ENCODE measurements around the gene NEIL3.

NEIL3 gene

GRCh38 chr4:177367336-177367735 lies 57.7 kb downstream of the NEIL3 start:
- no peak for DNase-seq (ENCODE audit: low read depth in 3 of 3)

GRCh38 chr4:177369372-177369771 lies 59.7 kb downstream of the NEIL3 start:
- DNase-seq (ENCODE audit: low read depth in 3 of 3): no peak

- no peak for DNase-seq (ENCODE audit: low read depth in 3 of 3)
These were observed 61.8 kb downstream of the NEIL3 start for GRCh38 chr4:177371461-177371860.

GRCh38 chr4:177374966-177375365 lies 65.3 kb downstream of the NEIL3 start:
- DNase-seq (ENCODE audit: low read depth in 3 of 3): no peak

- no peak for DNase-seq (ENCODE audit: low read depth in 3 of 3)
These were observed 65.7 kb downstream of the NEIL3 start for GRCh38 chr4:177375372-177375771.

- no peak for DNase-seq (ENCODE audit: low read depth in 3 of 3)
These were observed 66.3 kb downstream of the NEIL3 start for GRCh38 chr4:177376024-177376423.

GRCh38 chr4:177380730-177381287 lies 71.1 kb downstream of the NEIL3 start:
- peak in 1 of 3 experiments; percentile 9 for DNase-seq (ENCODE audit: low read depth in 3 of 3)

GRCh38 chr4:177381762-177382310 lies 72.2 kb downstream of the NEIL3 start:
- no peak for DNase-seq (ENCODE audit: low read depth in 3 of 3)

- DNase-seq (ENCODE audit: low read depth in 3 of 3): no peak
These were observed 75.3 kb downstream of the NEIL3 start for GRCh38 chr4:177384856-177385397.

- no peak for DNase-seq (ENCODE audit: low read depth in 3 of 3)
These were observed 76.1 kb downstream of the NEIL3 start for GRCh38 chr4:177385576-177386277.

- no peak for DNase-seq (ENCODE audit: low read depth in 3 of 3)
These were observed 76.7 kb downstream of the NEIL3 start for GRCh38 chr4:177386278-177386815.

GRCh38 chr4:177391287-177391686 lies 81.6 kb downstream of the NEIL3 start:
- no peak for DNase-seq (ENCODE audit: low read depth in 3 of 3)

- DNase-seq (ENCODE audit: low read depth in 3 of 3): no peak
These were observed 82.3 kb downstream of the NEIL3 start for GRCh38 chr4:177391953-177392352.

- DNase-seq (ENCODE audit: low read depth in 3 of 3): no peak
These were observed 83.6 kb downstream of the NEIL3 start for GRCh38 chr4:177393236-177393635.

- DNase-seq (ENCODE audit: low read depth in 3 of 3): no peak
These were observed 86.7 kb downstream of the NEIL3 start for GRCh38 chr4:177396352-177396751.

GRCh38 chr4:177400030-177400429 lies 90.4 kb downstream of the NEIL3 start:
- no peak for DNase-seq (ENCODE audit: low read depth in 3 of 3)

- no peak for DNase-seq (ENCODE audit: low read depth in 3 of 3)
These were observed 92.1 kb downstream of the NEIL3 start for GRCh38 chr4:177401658-177402273.

GRCh38 chr4:177403746-177404145 lies 94.1 kb downstream of the NEIL3 start:
- DNase-seq (ENCODE audit: low read depth in 3 of 3): no peak

- DNase-seq (ENCODE audit: low read depth in 3 of 3): no peak
These were observed 94.7 kb downstream of the NEIL3 start for GRCh38 chr4:177404342-177404741.

- DNase-seq (ENCODE audit: low read depth in 3 of 3): no peak
These were observed 95.3 kb downstream of the NEIL3 start for GRCh38 chr4:177404986-177405385.

- no peak for DNase-seq (ENCODE audit: low read depth in 3 of 3)
These were observed 95.8 kb downstream of the NEIL3 start for GRCh38 chr4:177405508-177405907.

- no peak for DNase-seq (ENCODE audit: low read depth in 3 of 3)
These were observed 98.3 kb downstream of the NEIL3 start for GRCh38 chr4:177408023-177408422.
